GM12875 (cell line): Measurements from ENCODE around the gene AIG1.

Experiments
- H3K4me3 ChIP-seq: one replicate; pipeline ENCODE4 v1.5.1; 2011; ENCODE audit warnings: low read depth, low read length, control low read depth
- CTCF ChIP-seq: IDR thresholded peaks from 2 replicates; pipeline ENCODE4 v1.5.1; 2011; ENCODE audit warnings: low read depth, mild to moderate bottlenecking, control low read depth, inconsistent platforms, low read length, moderate library complexity, borderline replicate concordance; ENCODE audit not compliant: insufficient read depth

Gene AIG1

DNA sequence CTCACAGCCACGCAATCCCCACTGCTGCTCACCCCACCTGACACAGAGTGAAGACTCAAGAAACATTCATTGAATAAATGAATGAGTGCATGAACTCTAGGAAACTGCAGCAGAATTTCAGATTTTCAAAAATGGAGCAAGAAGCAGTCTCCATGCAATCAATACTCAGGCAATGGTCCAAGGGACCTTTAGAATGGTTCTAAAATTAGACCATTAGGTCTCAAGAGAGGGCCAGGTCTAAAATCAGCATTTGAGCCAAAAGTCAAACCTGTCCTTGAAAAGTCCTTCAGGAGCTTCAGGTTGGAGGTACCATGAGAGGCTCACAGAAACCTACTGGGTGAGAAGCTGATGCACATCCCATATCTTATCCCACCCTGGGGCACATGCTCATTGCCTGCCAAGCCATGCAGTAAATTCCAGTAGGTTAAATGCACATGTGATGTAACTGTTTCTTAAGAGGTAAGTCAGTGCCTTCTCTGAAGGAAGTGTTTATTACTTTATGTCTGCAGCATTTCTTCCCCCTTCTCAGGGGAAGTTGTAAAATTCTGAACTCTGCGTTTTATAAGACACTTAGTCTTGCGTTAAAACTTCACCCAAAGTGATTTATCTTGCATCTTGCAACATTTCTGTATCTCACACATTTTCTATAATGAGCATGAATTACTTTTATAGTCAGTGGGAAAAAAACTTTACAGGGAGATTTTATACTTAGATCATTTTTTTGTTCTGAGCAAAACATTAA, 263.2 kb downstream of the AIG1 start:
- TF ChIP-seq CTCF = no peak
- H3K4me3 ChIP-seq = no peak overlapping the region

- no peak overlapping the region for H3K4me3 ChIP-seq
- TF ChIP-seq CTCF = no peak
These were observed 264.9 kb downstream of the AIG1 start for GRCh38 chr6:143325379-143326140.

DNA sequence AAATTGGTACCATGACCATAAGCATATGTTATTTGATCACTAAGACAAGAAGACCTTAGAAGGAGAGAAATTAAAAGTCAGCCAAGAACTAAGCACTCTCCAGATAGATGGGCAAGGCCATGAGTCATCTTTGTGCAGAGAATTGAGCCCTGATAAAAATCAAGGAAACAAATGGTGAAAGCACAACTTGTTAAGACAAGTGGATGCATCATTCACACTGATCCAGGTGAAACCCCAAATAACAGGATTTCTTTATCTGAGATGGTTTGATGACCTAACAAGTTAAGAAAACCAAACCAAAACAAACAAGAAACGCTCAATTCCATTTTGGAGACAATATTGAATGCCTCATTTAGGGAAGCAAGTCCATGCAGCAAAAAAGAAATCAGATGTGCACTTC, 268.2 kb downstream of the AIG1 start:
- no peak overlapping the region for H3K4me3 ChIP-seq
- TF ChIP-seq CTCF = no peak

- no peak for TF ChIP-seq CTCF
- no peak overlapping the region for H3K4me3 ChIP-seq
These were observed 268.6 kb downstream of the AIG1 start for GRCh38 chr6:143329323-143329722.

DNA sequence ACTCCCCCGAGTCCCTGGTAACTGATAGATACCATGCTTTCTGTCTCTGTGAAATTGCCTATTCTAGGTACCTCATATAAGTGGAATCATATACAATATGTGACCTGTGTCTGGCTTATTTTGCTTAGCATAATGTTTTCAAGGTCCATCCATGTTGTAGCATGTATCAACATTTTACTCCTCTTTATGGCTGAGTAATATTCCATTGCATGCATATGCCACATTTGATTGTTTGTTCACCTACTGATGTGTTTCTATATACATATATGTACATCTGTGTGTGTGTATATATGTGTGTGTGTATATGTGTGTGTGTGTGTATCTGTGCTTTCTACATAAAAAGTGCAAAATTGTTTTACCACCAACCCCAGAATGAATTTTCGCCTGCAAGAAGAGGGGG, 270.7 kb downstream of the AIG1 start:
- no peak for TF ChIP-seq CTCF
- H3K4me3 ChIP-seq = no peak overlapping the region

- H3K4me3 ChIP-seq = no peak overlapping the region
These were observed 271.6 kb downstream of the AIG1 start for GRCh38 chr6:143332153-143332845.

More at GRCh38 chr6:143332153-143332845, 271.6 kb downstream of the AIG1 start:
- no peak for TF ChIP-seq CTCF
